B cell (primary cell): ENCODE measurements around the gene MIR17HG. TPM values are rescaled to one million over a fixed set of nuclear protein-coding genes. Genes with fewer than 3 reads are reported as not detected.

Source experiments
- ATAC-seq: fragments of 200-7000 bp; cut with Tn5 transposase; one replicate; pipeline ENCODE4 v1.10.0; 2021; ENCODE audit warnings: low read depth, mild to moderate bottlenecking, moderate number of reproducible peaks, moderate library complexity
- CTCF ChIA-PET: fragments of 350-600 bp; sonication (Branson Sonifier 250); formaldehyde crosslinking; loops from one replicate; lab custom pipeline; 2021; ENCODE audit warnings: antibody characterized with exemption, inconsistent platforms; lab: Charles Lee
- POLR2A ChIA-PET: fragments of 350-600 bp; sonication (Branson Sonifier 250); formaldehyde crosslinking; loops from one replicate; lab custom pipeline; 2021; ENCODE audit warnings: antibody characterized with exemption; lab: Charles Lee
- DNase-seq: peaks from one replicate; pipeline ENCODE4 v3.0.0; 2013
- H2AFZ ChIP-seq: 2 replicates; pipeline ENCODE4 v1.6.1; 2012; ENCODE audit warnings: mild to moderate bottlenecking, low read depth, low read length; ENCODE audit not compliant: insufficient read depth, poor library complexity, severe bottlenecking
- H3K27ac ChIP-seq, 2 donors: 1 replicate in 1 of 2; 2 replicates in 1 of 2; pipeline ENCODE4 v1.5.1; 2012 to 2013; ENCODE audit warnings: low read length in 2 of 2, mild to moderate bottlenecking in 2 of 2, moderate library complexity in 1 of 2
- H3K27me3 ChIP-seq, 4 experiments: fragments of 200-600 bp in 1 of 4; sonication (generic) in 1 of 4; replicated peaks in 1 of 4; 1 replicate in 2 of 4; 2 replicates in 2 of 4; pipeline versions ENCODE4 v1.6.1 to v1.7.0; 2013 to 2016; ENCODE audit warnings: low read length in 3 of 4, mild to moderate bottlenecking in 2 of 4, mixed read lengths in 1 of 4, moderate library complexity in 1 of 4; ENCODE audit not compliant: insufficient read depth in 4 of 4, control insufficient read depth in 3 of 4; ENCODE audit errors: control extremely low read depth in 1 of 4
- H3K36me3 ChIP-seq, 2 experiments: replicated peaks in 1 of 2; 1 replicate in 1 of 2; 2 replicates in 1 of 2; pipeline versions ENCODE4 v1.6.1 to v1.7.1; 2013; ENCODE audit warnings: low read length in 1 of 2; ENCODE audit not compliant: insufficient read depth in 2 of 2, control insufficient read depth in 1 of 2; ENCODE audit errors: control extremely low read depth in 1 of 2, extremely low read depth in 1 of 2
- H3K4me1 ChIP-seq, 2 donors: fragments of 200-600 bp in 1 of 2; sonication (generic) in 1 of 2; 1 replicate in 1 of 2; 2 replicates in 1 of 2; pipeline versions ENCODE4 v1.5.1 to v1.6.1; 2013 to 2017; ENCODE audit warnings: low read length in 2 of 2; ENCODE audit not compliant: control insufficient read depth in 2 of 2, insufficient read depth in 2 of 2
- H3K4me2 ChIP-seq: replicated peaks from 2 replicates; pipeline ENCODE3; 2012; ENCODE audit warnings: mild to moderate bottlenecking, low read depth, low read length; ENCODE audit not compliant: poor library complexity, severe bottlenecking
- H3K4me3 ChIP-seq, 5 experiments: fragments of 200-600 bp in 1 of 5; sonication (generic) in 1 of 5; 1 replicate in 3 of 5; 2 replicates in 2 of 5; pipeline versions ENCODE4 v1.5.1 to v1.7.0; 2011 to 2016; ENCODE audit warnings: low read length in 4 of 5, mild to moderate bottlenecking in 4 of 5, low read depth in 2 of 5, control low read depth in 1 of 5, moderate library complexity in 1 of 5; ENCODE audit not compliant: insufficient read depth in 1 of 5; ENCODE audit errors: control extremely low read depth in 1 of 5, extremely low read depth in 1 of 5
- H3K79me2 ChIP-seq: fragments of 200-600 bp; sonication (generic); one replicate; pipeline ENCODE4 v1.6.0; 2016; ENCODE audit warnings: low read length; ENCODE audit not compliant: control insufficient read depth, insufficient read depth
- H3K9ac ChIP-seq: fragments of 200-600 bp; sonication (generic); 2 replicates; pipeline ENCODE4 v1.6.1; 2017; ENCODE audit warnings: mild to moderate bottlenecking, low read length, moderate library complexity
- H3K9me3 ChIP-seq, 3 donors: one replicate each; pipeline versions ENCODE4 v1.6.1 to v1.7.1; 2013; ENCODE audit warnings: low read length in 2 of 3; ENCODE audit not compliant: control insufficient read depth in 2 of 3, insufficient read depth in 1 of 3; ENCODE audit errors: control extremely low read depth in 1 of 3
- H4K20me1 ChIP-seq: 2 replicates; pipeline ENCODE4 v1.6.0; 2012; ENCODE audit warnings: mild to moderate bottlenecking, low read length; ENCODE audit not compliant: insufficient read depth, control insufficient read depth, poor library complexity, severe bottlenecking
- H3K27ac Mint-ChIP-seq: one replicate; pipeline ENCODE4 v1.8.0; 2021; ENCODE audit warnings: mixed read lengths
- H3K27me3 Mint-ChIP-seq: one replicate; pipeline ENCODE4 v1.8.0; 2021; ENCODE audit warnings: mixed read lengths
- H3K4me1 Mint-ChIP-seq: one replicate; pipeline ENCODE4 v1.8.0; 2021; ENCODE audit warnings: mixed read lengths
- H3K4me3 Mint-ChIP-seq: one replicate; pipeline ENCODE4 v1.8.0; 2021; ENCODE audit warnings: mixed read lengths
- H3K9me3 Mint-ChIP-seq: one replicate; pipeline ENCODE4 v1.8.0; 2022; ENCODE audit warnings: mixed read lengths; ENCODE audit not compliant: insufficient read depth
- CTCF ChIP-seq: fragments of 200-600 bp; IDR thresholded peaks from one replicate; pipeline ENCODE4 v1.8.0; 2022; ENCODE audit warnings: antibody characterized with exemption, mild to moderate bottlenecking
- EZH2 ChIP-seq: IDR thresholded peaks from 2 replicates; pipeline ENCODE4 v1.6.1; 2012; ENCODE audit warnings: borderline replicate concordance, low read depth, mild to moderate bottlenecking, moderate library complexity, low read length; ENCODE audit not compliant: insufficient read depth, poor library complexity, severe bottlenecking
- WGBS: methylation state at CpG from one replicate; pipeline ENCODE4 v1.1.5; 2013; ENCODE audit warnings: missing lambda C conversion rate; ENCODE audit not compliant: insufficient coverage; 5-methylcytosine and 5-hydroxymethylcytosine counted together
- intact Hi-C: fragments of 100-400 bp; cut with micrococcal nuclease; formaldehyde crosslinking; loops from one replicate; pipeline ENCODE4 v1.10.0; 2022
- polyA plus RNA-seq: library from polyadenylated mRNA; depleted of rRNA; stranded (reverse); fragments of >200 nt; gene quantifications from 2 replicates; pipeline ENCODE4 v1.2.3, GENCODE V29; 2012
- total RNA-seq, 2 donors: library from RNA; stranded (reverse); fragments of 120-200 nt in 1 of 2; gene quantifications; 1 replicate in 1 of 2; 2 replicates in 1 of 2; pipeline versions ENCODE4 v1.2.3 to v1.2.4, GENCODE V29; 2013 to 2022

The MIR17HG gene
- total and polyA plus RNA-seq, 2 donors (not counting 1 experiment from before 2014, with no cell fraction given), result 6.0 to 17.1 TPM

GRCh38 chr13:91372911-91373310 lies 25.4 kb downstream of the MIR17HG start:
- Histone ChIP-seq H3K9ac (no peak overlapping the region), H4K20me1 (no peaks in the 10 kb centered on the region), H3K4me3 (no peak overlapping the region), H3K4me2 (no peak overlapping the region), H2AFZ (no peak overlapping the region), H3K36me3 (no peaks in the 10 kb centered on the region), H3K9me3 (peaks cover 0 to 1% (median 0%) of the 10 kb centered on the region in 3 donors), H3K79me2 (no peaks in the 10 kb centered on the region), H3K27me3 (no peaks in the 10 kb centered on the region), H3K4me1 (no peaks in the 10 kb centered on the region), H3K27ac (no peak overlapping the region)
- no peaks in the 10 kb centered on the region for H3K27me3 Mint-ChIP-seq
- ATAC-seq, result no peak
- TF ChIP-seq EZH2, result no peak
- TF ChIP-seq CTCF, result no peak
- ChIA-PET CTCF (interaction anchor here (1.1 kb wide), 1 partner anchor 8 kb away, joined by 3 read pairs; no protein-coding TSS in a partner anchor), POLR2A (no interaction called here)
- no peak for DNase-seq
- H3K4me1 Mint-ChIP-seq, result peaks cover 4% of the 10 kb centered on the region
- 63% methylated on average over 2 of the region's 3 CpGs for WGBS
- no peak overlapping the region for H3K27ac Mint-ChIP-seq
- intact Hi-C loops, result no loop called here
- H3K9me3 Mint-ChIP-seq, result no peaks in the 10 kb centered on the region
- H3K4me3 Mint-ChIP-seq, result no peak overlapping the region

DNA sequence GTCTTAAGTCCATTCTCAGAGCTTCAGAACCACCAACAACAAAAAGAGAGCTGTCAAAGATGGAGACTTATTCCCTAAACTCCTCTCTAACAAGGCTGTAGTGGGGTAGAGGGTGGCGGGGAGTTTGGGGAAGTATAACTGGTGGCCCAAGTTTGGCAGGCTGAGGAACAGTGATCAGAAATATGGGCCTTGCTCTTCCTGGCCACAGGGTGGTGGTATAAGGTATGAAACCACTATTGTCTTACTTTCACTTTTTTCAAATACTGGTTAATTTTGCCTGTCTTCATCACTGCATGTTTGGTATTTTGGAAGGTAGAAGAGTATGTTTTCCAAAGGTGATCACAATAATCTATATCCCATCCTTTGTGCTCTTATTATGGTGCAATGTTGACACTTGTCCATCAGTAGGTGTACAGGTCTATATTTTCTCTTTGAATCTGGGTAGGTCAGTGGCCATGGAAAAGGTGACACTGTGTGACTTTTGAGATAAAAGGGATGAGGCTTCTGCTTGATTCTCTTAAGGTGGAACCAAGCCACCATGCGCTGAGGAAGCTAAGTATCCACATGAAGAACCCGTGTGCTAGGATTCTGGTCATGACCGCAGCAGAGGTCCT lies 27.7 kb downstream of the MIR17HG start:
- Histone ChIP-seq H3K27me3 (no peaks in the 10 kb centered on the region), H3K79me2 (no peaks in the 10 kb centered on the region), H2AFZ (peak overlapping the region; percentile 16), H3K9ac (no peak overlapping the region), H3K9me3 (peaks cover 0 to 1% (median 0%) of the 10 kb centered on the region in 3 donors), H4K20me1 (no peaks in the 10 kb centered on the region), H3K4me3 (no peak overlapping the region), H3K4me2 (no peak overlapping the region), H3K4me1 (no peaks in the 10 kb centered on the region), H3K36me3 (no peaks in the 10 kb centered on the region), H3K27ac (no peak overlapping the region)
- peaks cover 4% of the 10 kb centered on the region for H3K4me1 Mint-ChIP-seq
- ChIA-PET CTCF (interaction anchor here (0.7 to 2.6 kb wide), 3 partner anchors 13 to 344 kb away, joined by 3 to 9 read pairs (median 6); no protein-coding TSS in a partner anchor), POLR2A (no interaction called here)
- no peak overlapping the region for H3K27ac Mint-ChIP-seq
- H3K9me3 Mint-ChIP-seq, result no peaks in the 10 kb centered on the region
- WGBS, result 92% methylated on average over 2 of the region's 4 CpGs
- ATAC-seq (peak; percentile 65), DNase-seq (peak; percentile 55)
- H3K27me3 Mint-ChIP-seq, result no peaks in the 10 kb centered on the region
- no peak for TF ChIP-seq EZH2
- peak; percentile 68 for TF ChIP-seq CTCF
- H3K4me3 Mint-ChIP-seq, result no peak overlapping the region
- intact Hi-C loops, result loop anchor here (1.0 kb wide), 1 partner anchor 347 kb away; no protein-coding TSS in a partner anchor
